Esophagus squamous epithelium (tissue), 4 donors: Measurements from ENCODE around the gene KAZALD1.

Experiments
- POLR2A ChIP-seq, 4 donors: fragments of 450-650 bp; IDR thresholded peaks; one replicate each; pipeline ENCODE4 v1.6.1; 2017; ENCODE audit warnings: antibody characterized with exemption in 4 of 4, mild to moderate bottlenecking in 4 of 4, moderate library complexity in 3 of 4
- TF ChIP-seq, protein P1 (sequence below), 6 experiments: fragments of 450-650 bp in 4 of 6; fragments of 200-600 bp in 2 of 6; sonication (generic) in 2 of 6; IDR thresholded peaks; one replicate each; pipeline ENCODE4 v1.5.1; 2016 to 2019; ENCODE audit warnings: antibody characterized with exemption in 6 of 6, mild to moderate bottlenecking in 4 of 6, moderate library complexity in 4 of 6

DNA sequence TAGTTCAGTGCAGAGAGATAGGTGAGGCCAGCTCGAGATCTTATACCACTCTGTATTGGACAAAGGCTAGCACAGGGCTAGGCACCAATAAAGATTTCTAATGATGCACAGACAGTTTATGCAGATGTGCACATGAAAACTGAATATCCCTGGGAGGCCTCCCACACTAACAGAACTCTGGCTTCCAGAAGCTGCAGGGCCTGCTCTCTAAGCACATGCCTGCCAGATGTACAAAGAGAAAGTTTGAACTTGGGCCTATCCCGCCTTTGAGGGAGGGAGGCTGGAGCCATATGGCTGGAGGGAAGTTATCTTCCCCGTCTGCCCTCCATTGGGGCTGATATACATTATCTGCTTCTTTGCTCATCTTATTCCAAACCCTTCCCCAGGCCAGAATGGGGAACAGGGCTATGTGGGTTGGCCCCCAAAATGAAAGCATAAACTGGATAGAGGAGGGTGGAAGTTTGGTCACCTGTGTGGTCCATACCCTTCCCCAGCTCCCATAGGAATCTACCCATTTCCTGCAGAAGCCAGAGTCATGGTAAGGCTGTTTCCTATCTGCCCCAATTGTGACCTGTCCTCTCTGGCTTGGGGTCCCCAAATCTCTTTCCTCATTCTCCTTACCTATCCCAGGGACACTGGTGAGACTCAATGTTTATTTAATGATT is 3.8 kb downstream of the KAZALD1 start:
- TF ChIP-seq, protein P1, sequence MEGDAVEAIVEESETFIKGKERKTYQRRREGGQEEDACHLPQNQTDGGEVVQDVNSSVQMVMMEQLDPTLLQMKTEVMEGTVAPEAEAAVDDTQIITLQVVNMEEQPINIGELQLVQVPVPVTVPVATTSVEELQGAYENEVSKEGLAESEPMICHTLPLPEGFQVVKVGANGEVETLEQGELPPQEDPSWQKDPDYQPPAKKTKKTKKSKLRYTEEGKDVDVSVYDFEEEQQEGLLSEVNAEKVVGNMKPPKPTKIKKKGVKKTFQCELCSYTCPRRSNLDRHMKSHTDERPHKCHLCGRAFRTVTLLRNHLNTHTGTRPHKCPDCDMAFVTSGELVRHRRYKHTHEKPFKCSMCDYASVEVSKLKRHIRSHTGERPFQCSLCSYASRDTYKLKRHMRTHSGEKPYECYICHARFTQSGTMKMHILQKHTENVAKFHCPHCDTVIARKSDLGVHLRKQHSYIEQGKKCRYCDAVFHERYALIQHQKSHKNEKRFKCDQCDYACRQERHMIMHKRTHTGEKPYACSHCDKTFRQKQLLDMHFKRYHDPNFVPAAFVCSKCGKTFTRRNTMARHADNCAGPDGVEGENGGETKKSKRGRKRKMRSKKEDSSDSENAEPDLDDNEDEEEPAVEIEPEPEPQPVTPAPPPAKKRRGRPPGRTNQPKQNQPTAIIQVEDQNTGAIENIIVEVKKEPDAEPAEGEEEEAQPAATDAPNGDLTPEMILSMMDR (IDR thresholded peaks at IDR 0.05), result no peak
- TF ChIP-seq POLR2A (IDR thresholded peaks at IDR 0.05), result no peak
